Measurements from ENCODE around the gene ZBTB7C. TPM values are rescaled to one million over a fixed set of nuclear protein-coding genes. Genes with fewer than 3 reads are reported as not detected.

The ZBTB7C gene
- total RNA-seq, 5 donors from 2014 or later (not counting 1 experiment from before 2014, with no cell fraction given), result 0.06 TPM; not detected in 4

DNA sequence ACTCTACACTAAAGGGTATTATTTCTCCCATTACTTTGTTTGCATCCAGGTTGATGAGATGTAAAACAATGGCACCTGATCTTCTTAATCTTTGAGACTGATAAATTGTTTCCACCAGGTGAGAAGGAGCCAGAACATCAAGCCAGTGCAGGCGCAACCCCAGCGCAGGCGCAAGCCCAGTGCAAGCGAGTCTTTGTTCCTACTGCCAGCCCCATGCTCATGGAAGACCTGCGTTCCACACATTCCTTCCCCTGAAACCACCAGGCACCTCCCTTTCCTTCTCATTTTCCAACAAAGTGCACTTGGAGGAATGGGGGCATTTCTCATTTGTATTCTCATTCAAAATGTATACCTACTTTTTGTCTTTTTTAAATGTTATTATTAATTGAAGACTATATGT lies 290.0 kb downstream of the ZBTB7C start:
- no peak for ATAC-seq (replicated peaks in 1 of 4)
- CTCF ChIA-PET, result no interaction called here

DNA sequence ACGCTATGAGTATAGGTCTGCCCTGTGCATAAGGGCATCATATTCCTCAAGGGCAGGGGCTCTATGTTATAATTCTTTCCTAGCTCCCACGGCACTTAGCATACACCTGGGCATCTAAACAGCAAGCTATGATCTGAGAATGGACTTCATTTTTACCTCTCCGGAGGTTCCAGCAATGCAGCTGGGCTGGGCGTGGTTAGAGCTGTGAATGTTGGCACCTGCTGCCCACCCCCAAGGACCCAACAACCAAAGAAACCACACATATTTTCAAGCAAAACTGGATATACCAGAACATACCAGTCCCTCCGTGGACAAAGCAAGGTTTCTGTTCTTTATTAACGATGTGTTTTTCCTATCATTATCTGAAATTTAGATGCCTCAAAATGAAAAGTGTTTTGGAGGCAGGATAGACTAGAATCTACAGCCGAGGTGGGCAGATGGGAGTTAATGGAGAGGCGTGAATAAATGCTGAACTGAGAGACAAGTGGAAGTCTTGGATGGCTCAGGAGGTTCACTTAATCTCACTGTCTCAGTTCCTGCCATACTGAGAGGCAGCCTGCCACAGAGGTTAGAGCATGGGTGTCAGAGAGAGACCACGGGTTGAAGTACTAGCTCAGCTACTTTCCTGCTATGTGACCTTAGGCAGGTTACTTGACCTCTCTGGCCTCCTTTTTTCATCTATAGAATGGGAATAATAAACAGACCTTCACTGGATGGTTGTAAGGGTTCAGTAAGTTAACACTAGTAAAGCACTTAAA lies 292.1 kb downstream of the ZBTB7C start:
- CTCF ChIA-PET, result interaction anchor here in 1 of 2 donors (0.6 to 0.7 kb wide), 2 partner anchors 110 to 1854 kb away, joined by 4 read pairs; no protein-coding TSS in a partner anchor
- Mint-ChIP-seq H3K27me3 (no peaks in the 10 kb centered on the region), H3K4me1 (no peaks in the 10 kb centered on the region), H3K9me3 (no peaks in the 10 kb centered on the region), H3K27ac (no peak overlapping the region), H3K36me3 (no peaks in the 10 kb centered on the region), H3K4me3 (no peak overlapping the region)
- Histone ChIP-seq H3K9me3 (no peaks in the 10 kb centered on the region), H3K4me3 (ENCODE audit: control insufficient read depth in 1 of 2, extremely low read depth in 1 of 2, low read length in 1 of 2) (no peak overlapping the region), H3K27ac (ENCODE audit: low read length) (no peak overlapping the region), H3K4me1 (ENCODE audit: control insufficient read depth in 1 of 2, extremely low read depth in 1 of 2, insufficient read depth in 2 of 2, low read length in 2 of 2) (no peaks in the 10 kb centered on the region), H3K27me3 (replicated peaks in 1 of 2; ENCODE audit: control insufficient read depth in 2 of 2, extremely low read depth in 1 of 2, insufficient read depth in 2 of 2, low read length in 1 of 2) (peaks cover 0 to 10% of the 10 kb centered on the region in 2 experiments), H3K36me3 (ENCODE audit: control insufficient read depth in 2 of 2, extremely low read depth in 1 of 2, insufficient read depth in 1 of 2, low read length in 1 of 2) (no peaks in the 10 kb centered on the region)
- POLR2A ChIA-PET, result interaction anchor here in 1 of 2 donors (0.6 kb wide), 1 partner anchor 42 kb away, joined by 5 read pairs; no protein-coding TSS in a partner anchor
- DNase-seq (no peak), ATAC-seq (replicated peaks in 1 of 4) (no peak)
- WGBS (ENCODE audit: insufficient coverage), result 73% methylated on average over 9 of the region's 9 CpGs

More for the DNA sequence above, 290.0 kb downstream of the ZBTB7C start:
- Histone ChIP-seq H3K9me3 (no peaks in the 10 kb centered on the region), H3K27ac (ENCODE audit: low read length) (no peak overlapping the region), H3K4me1 (ENCODE audit: control insufficient read depth in 1 of 2, extremely low read depth in 1 of 2, insufficient read depth in 2 of 2, low read length in 2 of 2) (no peaks in the 10 kb centered on the region), H3K4me3 (ENCODE audit: control insufficient read depth in 1 of 2, extremely low read depth in 1 of 2, low read length in 1 of 2) (no peak overlapping the region), H3K27me3 (replicated peaks in 1 of 2; ENCODE audit: control insufficient read depth in 2 of 2, extremely low read depth in 1 of 2, insufficient read depth in 2 of 2, low read length in 1 of 2) (peaks cover 0 to 10% of the 10 kb centered on the region in 2 experiments), H3K36me3 (ENCODE audit: control insufficient read depth in 2 of 2, extremely low read depth in 1 of 2, insufficient read depth in 1 of 2, low read length in 1 of 2) (no peaks in the 10 kb centered on the region)
- no peaks in the 10 kb centered on the region for H3K4me1 Mint-ChIP-seq
- POLR2A ChIA-PET, result no interaction called here
- WGBS (ENCODE audit: insufficient coverage), result 95% methylated on average over 3 of the region's 5 CpGs
- no peaks in the 10 kb centered on the region for H3K9me3 Mint-ChIP-seq
- H3K27ac Mint-ChIP-seq, result no peak overlapping the region
- no peaks in the 10 kb centered on the region for H3K36me3 Mint-ChIP-seq
- peaks cover 0 to 5% of the 10 kb centered on the region in 2 donors for H3K27me3 Mint-ChIP-seq
- no peak overlapping the region for H3K4me3 Mint-ChIP-seq
- no peak for DNase-seq

DNA sequence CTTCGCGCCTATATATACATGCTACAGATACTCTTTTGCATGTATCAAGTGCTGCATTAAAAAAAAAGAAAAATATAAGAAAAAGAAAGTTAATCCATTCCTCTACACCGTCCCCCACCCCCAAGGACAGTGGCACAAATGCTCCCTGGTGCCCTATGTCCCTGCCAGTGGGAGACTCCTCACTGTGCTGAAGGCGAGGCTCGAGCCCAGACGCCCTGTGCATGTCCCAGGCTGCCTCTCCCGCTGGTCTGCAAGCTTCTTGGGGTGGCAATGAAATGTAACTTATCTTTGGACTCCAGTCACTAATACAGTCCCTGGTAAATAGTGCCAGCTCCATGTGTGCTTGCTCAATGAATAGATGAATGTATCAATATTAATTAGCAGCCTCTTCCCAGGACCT lies 293.2 kb downstream of the ZBTB7C start:
- H3K27ac Mint-ChIP-seq, result no peak overlapping the region
- no peaks in the 10 kb centered on the region for H3K9me3 Mint-ChIP-seq
- no peak for ATAC-seq (replicated peaks in 1 of 4)
- H3K4me1 Mint-ChIP-seq, result no peaks in the 10 kb centered on the region
- no peaks in the 10 kb centered on the region for H3K36me3 Mint-ChIP-seq
- Histone ChIP-seq H3K27ac (ENCODE audit: low read length) (no peak overlapping the region), H3K4me1 (ENCODE audit: control insufficient read depth in 1 of 2, extremely low read depth in 1 of 2, insufficient read depth in 2 of 2, low read length in 2 of 2) (no peaks in the 10 kb centered on the region), H3K9me3 (no peaks in the 10 kb centered on the region), H3K36me3 (ENCODE audit: control insufficient read depth in 2 of 2, extremely low read depth in 1 of 2, insufficient read depth in 1 of 2, low read length in 1 of 2) (no peaks in the 10 kb centered on the region), H3K27me3 (replicated peaks in 1 of 2; ENCODE audit: control insufficient read depth in 2 of 2, extremely low read depth in 1 of 2, insufficient read depth in 2 of 2, low read length in 1 of 2) (peaks cover 0 to 11% of the 10 kb centered on the region in 2 experiments), H3K4me3 (ENCODE audit: control insufficient read depth in 1 of 2, extremely low read depth in 1 of 2, low read length in 1 of 2) (no peak overlapping the region)
- CTCF ChIA-PET, result interaction anchor here in 1 of 2 donors (0.6 kb wide), 1 partner anchor 61 kb away, joined by 4 read pairs; no protein-coding TSS in a partner anchor
- H3K4me3 Mint-ChIP-seq, result no peak overlapping the region
- WGBS (ENCODE audit: insufficient coverage), result no CpG with 5 or more reads among the region's 7 CpGs
- no peak for DNase-seq
- H3K27me3 Mint-ChIP-seq, result no peaks in the 10 kb centered on the region
- POLR2A ChIA-PET, result no interaction called here

DNA sequence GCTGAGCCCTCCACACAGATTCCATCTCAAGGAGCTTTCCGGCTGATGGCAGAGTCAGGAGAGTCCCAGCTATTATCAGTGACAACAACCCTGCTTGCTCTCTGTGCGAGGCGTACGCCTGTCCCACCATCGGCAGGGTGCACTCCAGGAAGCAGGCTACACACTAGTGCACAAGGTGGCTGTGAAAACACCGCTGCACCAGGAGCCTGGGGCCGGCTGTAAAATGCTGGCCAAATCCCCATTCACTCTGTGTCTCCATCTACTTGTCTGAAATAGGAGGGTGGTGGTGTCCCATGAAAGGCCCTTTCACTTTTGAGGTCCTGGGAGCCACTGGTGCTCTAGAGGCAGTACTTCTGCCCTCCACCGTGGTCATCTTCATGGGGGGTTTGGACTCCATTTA lies 295.5 kb downstream of the ZBTB7C start:
- no peaks in the 10 kb centered on the region for H3K36me3 ChIP-seq (ENCODE audit: control insufficient read depth in 2 of 2, extremely low read depth in 1 of 2, insufficient read depth in 1 of 2, low read length in 1 of 2)
- no peak overlapping the region for H3K27ac ChIP-seq (ENCODE audit: low read length)
- Mint-ChIP-seq H3K36me3 (no peaks in the 10 kb centered on the region), H3K4me1 (no peaks in the 10 kb centered on the region), H3K4me3 (no peak overlapping the region), H3K9me3 (no peaks in the 10 kb centered on the region), H3K27me3 (peaks cover 2% of the 10 kb centered on the region in 2 donors), H3K27ac (no peak overlapping the region)
- peaks cover 0 to 22% of the 10 kb centered on the region in 2 experiments for H3K27me3 ChIP-seq (replicated peaks in 1 of 2; ENCODE audit: control insufficient read depth in 2 of 2, extremely low read depth in 1 of 2, insufficient read depth in 2 of 2, low read length in 1 of 2)
- no peaks in the 10 kb centered on the region for H3K9me3 ChIP-seq
- H3K4me1 ChIP-seq (ENCODE audit: control insufficient read depth in 1 of 2, extremely low read depth in 1 of 2, insufficient read depth in 2 of 2, low read length in 2 of 2), result no peaks in the 10 kb centered on the region
- POLR2A ChIA-PET, result no interaction called here
- H3K4me3 ChIP-seq (ENCODE audit: control insufficient read depth in 1 of 2, extremely low read depth in 1 of 2, low read length in 1 of 2), result no peak overlapping the region
- no peak for ATAC-seq (replicated peaks in 1 of 4)
- DNase-seq, result no peak
- CTCF ChIA-PET, result no interaction called here
- 91% methylated on average over 5 of the region's 8 CpGs for WGBS (ENCODE audit: insufficient coverage)

DNA sequence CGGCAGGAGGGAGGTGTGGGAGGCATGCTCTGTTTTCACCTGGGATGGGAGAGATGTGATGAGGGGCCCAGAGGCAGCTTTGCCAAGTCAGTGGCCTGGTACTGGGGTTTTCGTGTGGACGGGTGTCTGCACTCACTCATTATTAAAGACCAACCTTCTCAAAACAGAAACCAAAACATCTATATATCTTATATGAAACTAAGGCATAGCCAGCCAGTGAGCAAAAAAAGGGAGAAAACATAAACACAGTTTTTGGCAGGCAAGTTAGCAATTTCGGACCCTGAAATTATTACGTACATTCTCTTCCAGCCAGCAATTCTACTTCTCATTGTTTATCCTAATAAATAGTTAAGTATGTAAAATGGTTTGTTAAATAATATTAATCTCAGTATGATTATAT lies 297.6 kb downstream of the ZBTB7C start:
- Mint-ChIP-seq H3K4me3 (no peak overlapping the region), H3K4me1 (no peaks in the 10 kb centered on the region), H3K27ac (no peak overlapping the region), H3K9me3 (no peaks in the 10 kb centered on the region), H3K36me3 (no peaks in the 10 kb centered on the region), H3K27me3 (peaks cover 14 to 17% of the 10 kb centered on the region in 2 donors)
- no peaks in the 10 kb centered on the region for H3K36me3 ChIP-seq (ENCODE audit: control insufficient read depth in 2 of 2, extremely low read depth in 1 of 2, insufficient read depth in 1 of 2, low read length in 1 of 2)
- ChIA-PET CTCF (no interaction called here), POLR2A (no interaction called here)
- no peak overlapping the region for H3K27ac ChIP-seq (ENCODE audit: low read length)
- no peak overlapping the region for H3K4me3 ChIP-seq (ENCODE audit: control insufficient read depth in 1 of 2, extremely low read depth in 1 of 2, low read length in 1 of 2)
- DNase-seq (no peak), ATAC-seq (replicated peaks in 1 of 4) (no peak)
- H3K4me1 ChIP-seq (ENCODE audit: control insufficient read depth in 1 of 2, extremely low read depth in 1 of 2, insufficient read depth in 2 of 2, low read length in 2 of 2), result no peaks in the 10 kb centered on the region
- peaks cover 0 to 31% of the 10 kb centered on the region in 2 experiments for H3K27me3 ChIP-seq (replicated peaks in 1 of 2; ENCODE audit: control insufficient read depth in 2 of 2, extremely low read depth in 1 of 2, insufficient read depth in 2 of 2, low read length in 1 of 2)
- no peaks in the 10 kb centered on the region for H3K9me3 ChIP-seq
- no CpG with 5 or more reads among the region's 5 CpGs for WGBS (ENCODE audit: insufficient coverage)

DNA sequence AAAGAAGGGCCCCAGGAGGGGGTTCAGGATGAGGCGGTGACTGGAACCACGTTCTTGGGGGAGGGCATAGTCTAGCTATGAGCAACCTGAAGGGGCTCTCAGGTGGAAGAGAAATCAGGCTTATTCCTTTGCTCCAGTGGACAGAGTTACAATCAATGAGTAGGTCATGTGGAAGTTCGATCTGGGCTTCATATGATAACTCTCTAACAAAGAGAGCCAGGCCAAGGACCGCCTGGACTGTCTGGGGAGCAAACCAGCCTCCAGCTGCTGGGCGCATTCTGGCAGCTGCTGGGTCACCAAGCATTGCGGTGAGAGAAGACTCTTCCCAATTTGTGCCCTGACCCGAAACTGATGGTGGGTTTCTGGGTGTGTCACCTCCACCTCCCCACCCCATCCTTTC lies 298.4 kb downstream of the ZBTB7C start:
- no peaks in the 10 kb centered on the region for H3K9me3 Mint-ChIP-seq
- no peak overlapping the region for H3K4me3 Mint-ChIP-seq
- CTCF ChIA-PET, result no interaction called here
- ATAC-seq (replicated peaks in 1 of 4) (no peak), DNase-seq (no peak)
- Histone ChIP-seq H3K36me3 (ENCODE audit: control insufficient read depth in 2 of 2, extremely low read depth in 1 of 2, insufficient read depth in 1 of 2, low read length in 1 of 2) (no peaks in the 10 kb centered on the region), H3K27ac (ENCODE audit: low read length) (no peak overlapping the region), H3K27me3 (replicated peaks in 1 of 2; ENCODE audit: control insufficient read depth in 2 of 2, extremely low read depth in 1 of 2, insufficient read depth in 2 of 2, low read length in 1 of 2) (peaks cover 0 to 24% of the 10 kb centered on the region in 2 experiments), H3K4me1 (ENCODE audit: control insufficient read depth in 1 of 2, extremely low read depth in 1 of 2, insufficient read depth in 2 of 2, low read length in 2 of 2) (no peaks in the 10 kb centered on the region), H3K9me3 (no peaks in the 10 kb centered on the region), H3K4me3 (ENCODE audit: control insufficient read depth in 1 of 2, extremely low read depth in 1 of 2, low read length in 1 of 2) (no peak overlapping the region)
- no peaks in the 10 kb centered on the region for H3K4me1 Mint-ChIP-seq
- peaks cover 22 to 25% of the 10 kb centered on the region in 2 donors for H3K27me3 Mint-ChIP-seq
- H3K27ac Mint-ChIP-seq, result no peak overlapping the region
- H3K36me3 Mint-ChIP-seq, result no peaks in the 10 kb centered on the region
- POLR2A ChIA-PET, result no interaction called here
- WGBS (ENCODE audit: insufficient coverage), result 75% methylated on average over 5 of the region's 7 CpGs
